Stimulated activated naive B cell treated with anti-CD40 and anti-IgM and Interleukin-4, amounts not matched to agents 10 μg/mL and 1 μg/mL and 100 μg/mL, for 72 hours (primary cell): Measurements from ENCODE around the gene ATP8A2.
A peak's percentile ranks its signal among the peaks of the same experiment; 100 is the strongest.

Experiments used
- ATAC-seq, 2 donors: fragments of 150-1000 bp; cut with Tn5 transposase; replicated peaks; 2 replicates each; pipeline ENCODE4 v1.10.0; 2021; ENCODE audit warnings: moderate library complexity in 1 of 2
- DNase-seq: peaks from one replicate; pipeline ENCODE4 v3.0.0; 2021
- H3K27ac Mint-ChIP-seq: one replicate; pipeline ENCODE4 v1.8.0; 2022; ENCODE audit warnings: mild to moderate bottlenecking, mixed read lengths
- H3K27me3 Mint-ChIP-seq, 2 donors: one replicate each; pipeline ENCODE4 v1.8.0; 2022; ENCODE audit warnings: mixed read lengths in 2 of 2
- H3K36me3 Mint-ChIP-seq, 2 donors: one replicate each; pipeline ENCODE4 v1.8.0; 2022; ENCODE audit warnings: mixed read lengths in 2 of 2, mild to moderate bottlenecking in 1 of 2
- H3K4me1 Mint-ChIP-seq, 2 donors: one replicate each; pipeline ENCODE4 v1.8.0; 2022; ENCODE audit warnings: mixed read lengths in 2 of 2, mild to moderate bottlenecking in 1 of 2
- H3K4me3 Mint-ChIP-seq, 2 donors: one replicate each; pipeline ENCODE4 v1.8.0; 2022; ENCODE audit warnings: mild to moderate bottlenecking in 2 of 2, mixed read lengths in 2 of 2, moderate library complexity in 1 of 2
- H3K9me3 Mint-ChIP-seq, 2 donors: one replicate each; pipeline ENCODE4 v1.8.0; 2022; ENCODE audit warnings: mixed read lengths in 2 of 2, mild to moderate bottlenecking in 1 of 2

ATP8A2 gene

GRCh38 chr13:25574437-25575411, 202.9 kb downstream of the ATP8A2 start:
- peak; percentile 51 for DNase-seq
- Mint-ChIP-seq H3K27me3 (peaks cover 21 to 29% of the 10 kb centered on the region in 2 donors), H3K27ac (no peak overlapping the region), H3K9me3 (no peaks in the 10 kb centered on the region), H3K4me3 (no peak overlapping the region), H3K4me1 (no peaks in the 10 kb centered on the region), H3K36me3 (no peaks in the 10 kb centered on the region)
- peak; percentile 92 to 97 for ATAC-seq

GRCh38 chr13:25575562-25575961, 203.8 kb downstream of the ATP8A2 start:
- Mint-ChIP-seq H3K36me3 (no peaks in the 10 kb centered on the region), H3K4me3 (no peak overlapping the region), H3K27me3 (peaks cover 16 to 23% of the 10 kb centered on the region in 2 donors), H3K9me3 (no peaks in the 10 kb centered on the region), H3K27ac (no peak overlapping the region), H3K4me1 (no peaks in the 10 kb centered on the region)
- DNase-seq (no peak), ATAC-seq (no peak)

- no peak for ATAC-seq
- H3K36me3 Mint-ChIP-seq = no peaks in the 10 kb centered on the region
These were observed 206.8 kb downstream of the ATP8A2 start for GRCh38 chr13:25578526-25578925.

GRCh38 chr13:25579221-25579620, 207.4 kb downstream of the ATP8A2 start:
- Mint-ChIP-seq H3K36me3 (no peaks in the 10 kb centered on the region), H3K4me3 (no peak overlapping the region)

More at GRCh38 chr13:25578526-25578925, 206.8 kb downstream of the ATP8A2 start:
- no peak overlapping the region for H3K27ac Mint-ChIP-seq
- no peaks in the 10 kb centered on the region for H3K4me1 Mint-ChIP-seq
- DNase-seq = no peak
- H3K27me3 Mint-ChIP-seq = peaks cover 11 to 15% of the 10 kb centered on the region in 2 donors
- no peak overlapping the region for H3K4me3 Mint-ChIP-seq
- no peaks in the 10 kb centered on the region for H3K9me3 Mint-ChIP-seq

GRCh38 chr13:25581351-25581750, 209.6 kb downstream of the ATP8A2 start:
- H3K4me3 Mint-ChIP-seq = no peak overlapping the region
- no peak overlapping the region for H3K27ac Mint-ChIP-seq
- ATAC-seq (no peak), DNase-seq (no peak)
- H3K4me1 Mint-ChIP-seq = no peaks in the 10 kb centered on the region
- no peaks in the 10 kb centered on the region for H3K36me3 Mint-ChIP-seq
- no peaks in the 10 kb centered on the region for H3K9me3 Mint-ChIP-seq
- peaks cover 5 to 13% of the 10 kb centered on the region in 2 donors for H3K27me3 Mint-ChIP-seq

More at GRCh38 chr13:25579221-25579620, 207.4 kb downstream of the ATP8A2 start:
- H3K9me3 Mint-ChIP-seq = no peaks in the 10 kb centered on the region
- DNase-seq (no peak), ATAC-seq (no peak)
- H3K4me1 Mint-ChIP-seq = no peaks in the 10 kb centered on the region
- no peak overlapping the region for H3K27ac Mint-ChIP-seq
- peaks cover 9 to 12% of the 10 kb centered on the region in 2 donors for H3K27me3 Mint-ChIP-seq

- DNase-seq = no peak
- Mint-ChIP-seq H3K36me3 (no peaks in the 10 kb centered on the region), H3K27me3 (peaks cover 8 to 9% of the 10 kb centered on the region in 2 donors)
These were observed 212.3 kb downstream of the ATP8A2 start for GRCh38 chr13:25584087-25584486.

GRCh38 chr13:25585000-25585399, 213.2 kb downstream of the ATP8A2 start:
- ATAC-seq (no peak), DNase-seq (no peak)
- no peak overlapping the region for H3K27ac Mint-ChIP-seq
- H3K36me3 Mint-ChIP-seq = no peaks in the 10 kb centered on the region
- peaks cover 8 to 9% of the 10 kb centered on the region in 2 donors for H3K27me3 Mint-ChIP-seq
- no peak overlapping the region for H3K4me3 Mint-ChIP-seq
- no peaks in the 10 kb centered on the region for H3K4me1 Mint-ChIP-seq
- H3K9me3 Mint-ChIP-seq = no peaks in the 10 kb centered on the region

More at GRCh38 chr13:25584087-25584486, 212.3 kb downstream of the ATP8A2 start:
- Mint-ChIP-seq H3K4me1 (no peaks in the 10 kb centered on the region), H3K4me3 (no peak overlapping the region), H3K27ac (no peak overlapping the region), H3K9me3 (no peaks in the 10 kb centered on the region)
- ATAC-seq = no peak

GRCh38 chr13:25587326-25587980, 215.7 kb downstream of the ATP8A2 start:
- Mint-ChIP-seq H3K9me3 (peaks cover 0 to 4% of the 10 kb centered on the region in 2 donors), H3K27me3 (peaks cover 8 to 15% of the 10 kb centered on the region in 2 donors), H3K4me1 (no peaks in the 10 kb centered on the region)

GRCh38 chr13:25588336-25589060, 216.7 kb downstream of the ATP8A2 start:
- no peak for ATAC-seq
- no peaks in the 10 kb centered on the region for H3K36me3 Mint-ChIP-seq

More at GRCh38 chr13:25587326-25587980, 215.7 kb downstream of the ATP8A2 start:
- no peak overlapping the region for H3K4me3 Mint-ChIP-seq
- no peak overlapping the region for H3K27ac Mint-ChIP-seq
- no peaks in the 10 kb centered on the region for H3K36me3 Mint-ChIP-seq
- no peak for DNase-seq
- no peak for ATAC-seq

GRCh38 chr13:25598421-25598820, 226.6 kb downstream of the ATP8A2 start:
- ATAC-seq = no peak
- Mint-ChIP-seq H3K9me3 (peaks cover 0 to 1% of the 10 kb centered on the region in 2 donors), H3K4me1 (no peaks in the 10 kb centered on the region), H3K27ac (no peak overlapping the region), H3K4me3 (no peak overlapping the region), H3K27me3 (peaks cover 6 to 15% of the 10 kb centered on the region in 2 donors), H3K36me3 (no peaks in the 10 kb centered on the region)
- no peak for DNase-seq

More at GRCh38 chr13:25588336-25589060, 216.7 kb downstream of the ATP8A2 start:
- peaks cover 0 to 4% of the 10 kb centered on the region in 2 donors for H3K9me3 Mint-ChIP-seq
- DNase-seq = no peak
- no peaks in the 10 kb centered on the region for H3K4me1 Mint-ChIP-seq
- H3K4me3 Mint-ChIP-seq = no peak overlapping the region
- no peak overlapping the region for H3K27ac Mint-ChIP-seq
- peaks cover 8 to 23% of the 10 kb centered on the region in 2 donors for H3K27me3 Mint-ChIP-seq

- Mint-ChIP-seq H3K4me1 (no peaks in the 10 kb centered on the region), H3K27me3 (peaks cover 13 to 18% of the 10 kb centered on the region in 2 donors), H3K9me3 (peaks cover 0 to 1% of the 10 kb centered on the region in 2 donors), H3K36me3 (no peaks in the 10 kb centered on the region), H3K4me3 (no peak overlapping the region), H3K27ac (no peak overlapping the region)
- no peak for ATAC-seq
- no peak for DNase-seq
These were observed 230.4 kb downstream of the ATP8A2 start for GRCh38 chr13:25602176-25602575.

GRCh38 chr13:25604106-25604505, 232.3 kb downstream of the ATP8A2 start:
- Mint-ChIP-seq H3K27ac (no peak overlapping the region), H3K9me3 (peaks cover 0 to 1% of the 10 kb centered on the region in 2 donors), H3K27me3 (peaks cover 13 to 18% of the 10 kb centered on the region in 2 donors), H3K4me3 (no peak overlapping the region), H3K36me3 (no peaks in the 10 kb centered on the region), H3K4me1 (no peaks in the 10 kb centered on the region)
- DNase-seq (no peak), ATAC-seq (no peak)

GRCh38 chr13:25607096-25607495, 235.3 kb downstream of the ATP8A2 start:
- Mint-ChIP-seq H3K9me3 (peaks cover 13 to 17% of the 10 kb centered on the region in 2 donors), H3K4me3 (no peak overlapping the region), H3K4me1 (no peaks in the 10 kb centered on the region), H3K36me3 (no peaks in the 10 kb centered on the region), H3K27ac (no peak overlapping the region), H3K27me3 (peaks cover 13 to 17% of the 10 kb centered on the region in 2 donors)
- ATAC-seq (no peak), DNase-seq (no peak)

GRCh38 chr13:25608181-25608580, 236.4 kb downstream of the ATP8A2 start:
- H3K36me3 Mint-ChIP-seq = no peaks in the 10 kb centered on the region
- no peak for ATAC-seq
- H3K4me3 Mint-ChIP-seq = no peak overlapping the region
- peaks cover 8 to 10% of the 10 kb centered on the region in 2 donors for H3K27me3 Mint-ChIP-seq
- H3K4me1 Mint-ChIP-seq = no peaks in the 10 kb centered on the region
- DNase-seq = no peak
- H3K9me3 Mint-ChIP-seq = peaks cover 13 to 19% of the 10 kb centered on the region in 2 donors
- H3K27ac Mint-ChIP-seq = no peak overlapping the region
